Bronchial epithelial cell (primary cell): ENCODE results near the gene CD44. TPM values are rescaled to one million over a fixed set of nuclear protein-coding genes. Genes with fewer than 3 reads are reported as not detected.

Experiments used
- DNase-seq: peaks from one replicate; pipeline ENCODE4 v3.0.0-alpha.2; 2010; ENCODE audit warnings: low read depth
- FAIRE-seq: peaks from 2 replicates; lab custom pipeline; 2011; peaks lifted over from hg19 to GRCh38; lab: Jason Lieb, UNC
- H3K27me3 ChIP-seq: 2 replicates; pipeline ENCODE4 v1.5.1; 2011; ENCODE audit warnings: low read length; ENCODE audit not compliant: control insufficient read depth, insufficient read depth
- H3K36me3 ChIP-seq: 2 replicates; pipeline ENCODE4 v1.5.1; 2011; ENCODE audit warnings: low read length; ENCODE audit not compliant: control insufficient read depth, insufficient read depth
- H3K4me3 ChIP-seq: 2 replicates; pipeline ENCODE4 v1.5.1; 2011; ENCODE audit warnings: mild to moderate bottlenecking, low read depth, low read length, control low read depth
- CTCF ChIP-seq: IDR thresholded peaks from 2 replicates; pipeline ENCODE4 v1.5.1; 2011; ENCODE audit warnings: mild to moderate bottlenecking, moderate library complexity, low read length, control low read depth, inconsistent platforms; ENCODE audit not compliant: insufficient read depth, severe bottlenecking
- total RNA-seq: library from RNA; depleted of rRNA; stranded (reverse); fragments of >200 nt; gene quantifications from 2 replicates; pipeline ENCODE4 v1.2.1, GENCODE V29; 2014

The CD44 gene
- total RNA-seq, 1 donor from 2014 or later, result 254 TPM

GRCh38 chr11:35121326-35121865, 17.6 kb upstream of the CD44 start:
- H3K4me3 ChIP-seq, result no peak overlapping the region
- DNase-seq, result no peak
- H3K36me3 ChIP-seq, result no peaks in the 10 kb centered on the region
- TF ChIP-seq CTCF, result no peak
- no peaks in the 10 kb centered on the region for H3K27me3 ChIP-seq
- no peak for FAIRE-seq

GRCh38 chr11:35122308-35122707, 16.7 kb upstream of the CD44 start:
- DNase-seq (no peak), FAIRE-seq (no peak)
- no peak overlapping the region for H3K4me3 ChIP-seq
- no peak for TF ChIP-seq CTCF
- no peaks in the 10 kb centered on the region for H3K36me3 ChIP-seq
- no peaks in the 10 kb centered on the region for H3K27me3 ChIP-seq

GRCh38 chr11:35126000-35126878, 12.7 kb upstream of the CD44 start:
- Histone ChIP-seq H3K4me3 (no peak overlapping the region), H3K27me3 (no peaks in the 10 kb centered on the region), H3K36me3 (no peaks in the 10 kb centered on the region)
- DNase-seq, result no peak
- TF ChIP-seq CTCF, result no peak
- FAIRE-seq, result no peak

- DNase-seq (no peak), FAIRE-seq (no peak)
- no peak for TF ChIP-seq CTCF
- Histone ChIP-seq H3K27me3 (no peaks in the 10 kb centered on the region), H3K4me3 (no peak overlapping the region), H3K36me3 (no peaks in the 10 kb centered on the region)
These were observed 11.9 kb upstream of the CD44 start for GRCh38 chr11:35126879-35127581.

GRCh38 chr11:35127619-35128018, 11.4 kb upstream of the CD44 start:
- Histone ChIP-seq H3K36me3 (no peaks in the 10 kb centered on the region), H3K4me3 (no peak overlapping the region), H3K27me3 (no peaks in the 10 kb centered on the region)
- FAIRE-seq (no peak), DNase-seq (no peak)
- no peak for TF ChIP-seq CTCF
